IMR-90 (cell line): ENCODE data around the gene GAS2L3.

Experiments used
- BHLHE40 ChIP-seq: fragments of 150-350 bp; IDR thresholded peaks from 2 replicates; pipeline ENCODE4 v1.6.1; 2016; ENCODE audit warnings: mild to moderate bottlenecking, low read depth, low read length
- CEBPB ChIP-seq: IDR thresholded peaks from 2 replicates; pipeline ENCODE4 v1.6.1; 2012; ENCODE audit warnings: low read depth, low read length, improper control_type of control experiment
- CHD1 ChIP-seq: IDR thresholded peaks from 2 replicates; pipeline ENCODE4 v1.6.1; 2012; ENCODE audit warnings: low read depth, low read length, improper control_type of control experiment
- CTCF ChIP-seq: conservative IDR thresholded peaks from 2 replicates; pipeline ENCODE4 v1.5.1; 2012; ENCODE audit warnings: mild to moderate bottlenecking, low read depth, low read length, improper control_type of control experiment
- FOS ChIP-seq: fragments of 150-350 bp; IDR thresholded peaks from 2 replicates; pipeline ENCODE4 v1.6.1; 2016; ENCODE audit warnings: low read depth, low read length
- MAFK ChIP-seq: IDR thresholded peaks from 2 replicates; pipeline ENCODE4 v1.6.1; 2012; ENCODE audit warnings: low read depth, low read length, improper control_type of control experiment
- MAZ ChIP-seq: IDR thresholded peaks from 2 replicates; pipeline ENCODE4 v1.6.1; 2012; ENCODE audit warnings: low read depth, mild to moderate bottlenecking, low read length, improper control_type of control experiment, moderate library complexity, borderline replicate concordance
- MXI1 ChIP-seq: IDR thresholded peaks from 2 replicates; pipeline ENCODE4 v1.6.1; 2012; ENCODE audit warnings: low read depth, mild to moderate bottlenecking, low read length, moderate library complexity, borderline replicate concordance
- NFE2L2 ChIP-seq: fragments of 150-350 bp; IDR thresholded peaks from 2 replicates; pipeline ENCODE4 v1.6.1; 2016; ENCODE audit warnings: low read depth, mild to moderate bottlenecking, low read length
- POLR2A ChIP-seq: IDR thresholded peaks from 2 replicates; pipeline ENCODE4 v1.6.1; 2012; ENCODE audit warnings: mild to moderate bottlenecking, low read depth, low read length
- RAD21 ChIP-seq: IDR thresholded peaks from 2 replicates; pipeline ENCODE4 v1.6.1; 2012; ENCODE audit warnings: low read length, improper control_type of control experiment
- RCOR1 ChIP-seq: IDR thresholded peaks from 2 replicates; pipeline ENCODE4 v1.6.1; 2012; ENCODE audit warnings: mild to moderate bottlenecking, low read length, improper control_type of control experiment; ENCODE audit not compliant: insufficient replicate concordance
- RFX5 ChIP-seq: IDR thresholded peaks from 2 replicates; pipeline ENCODE4 v1.8.0; 2012; ENCODE audit warnings: low read depth, mild to moderate bottlenecking, low read length, moderate library complexity
- USF2 ChIP-seq: fragments of 150-350 bp; IDR thresholded peaks from 2 replicates; pipeline ENCODE4 v1.6.1; 2017; ENCODE audit warnings: mild to moderate bottlenecking, antibody characterized with exemption, low read length, low read depth

- TF ChIP-seq RAD21, result no peak
- no peak for TF ChIP-seq POLR2A
- no peak for TF ChIP-seq CTCF
- TF ChIP-seq CEBPB, result no peak
- no peak for TF ChIP-seq USF2
- TF ChIP-seq MAZ, result no peak
- no peak for TF ChIP-seq MAFK
- no peak for TF ChIP-seq MXI1
- TF ChIP-seq RFX5, result no peak
- TF ChIP-seq RCOR1, result no peak
- no peak for TF ChIP-seq FOS
- TF ChIP-seq NFE2L2, result no peak
- TF ChIP-seq BHLHE40, result no peak
- TF ChIP-seq CHD1, result no peak
Measured at GRCh38 chr12:100593490-100593889, 20.0 kb downstream of the GAS2L3 start.
